Measurements from ENCODE around the gene SIRPB1. TPM values are rescaled to one million over a fixed set of nuclear protein-coding genes. Genes with fewer than 3 reads are reported as not detected.

Gene SIRPB1
- total and polyA plus RNA-seq, 10 of the 15 experiments (the other 5 are each of a cell fraction or from before 2014, with no cell fraction given) = 3.4 to 33.8 (median 14.1) TPM

DNA sequence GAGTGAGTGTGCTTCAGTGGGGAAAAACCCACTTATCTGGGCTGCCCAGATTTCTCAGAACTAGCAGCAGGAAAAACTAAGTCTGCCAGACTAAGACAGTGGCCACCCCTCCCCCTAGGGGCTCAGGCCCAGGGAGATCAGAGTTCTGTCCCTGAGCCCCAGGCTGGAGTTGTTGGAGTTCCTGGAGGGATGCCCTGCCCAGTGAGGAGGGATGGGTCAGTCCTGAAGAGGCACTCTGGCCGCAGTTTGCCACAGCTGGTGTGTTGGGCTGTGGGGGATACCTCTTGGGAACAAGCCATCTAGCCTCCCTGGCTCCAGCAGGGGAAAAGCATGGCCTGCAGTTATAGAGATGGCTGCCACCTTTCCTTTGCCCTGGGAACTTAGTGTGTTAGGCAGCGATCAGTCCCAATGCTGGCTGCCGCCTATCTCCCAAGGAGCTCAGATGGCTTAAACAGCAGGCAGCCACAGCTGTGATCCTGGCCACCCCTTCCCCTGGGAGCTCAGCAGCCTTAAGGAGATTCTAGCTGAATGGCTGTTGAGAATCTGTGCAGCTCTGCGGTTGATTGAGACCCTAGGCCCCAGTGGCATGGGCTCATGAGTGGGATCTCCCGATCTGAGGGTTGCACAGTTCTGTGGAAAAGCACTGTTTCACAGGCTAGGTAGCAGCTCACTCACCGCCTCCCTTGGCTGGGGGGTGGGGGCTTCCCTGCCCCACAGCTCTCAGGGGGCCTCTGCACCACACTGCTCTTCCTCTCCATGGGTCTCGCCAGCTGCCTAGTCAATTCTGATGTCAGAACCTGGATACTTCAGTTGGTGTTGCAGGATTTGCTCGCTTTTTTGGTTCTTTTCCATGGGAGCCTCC is 24.5 kb upstream of the SIRPB1 start:
- Histone ChIP-seq H3K4me3 (no peak overlapping the region), H3K9ac (ENCODE audit: control insufficient read depth, insufficient read depth, low read length) (no peak overlapping the region), H3K36me3 (ENCODE audit: control insufficient read depth in 2 of 2, insufficient read depth in 2 of 2, low read length in 1 of 2) (no peaks in the 10 kb centered on the region), H4K20me1 (ENCODE audit: control insufficient read depth, insufficient read depth) (no peaks in the 10 kb centered on the region), H3K79me2 (ENCODE audit: control insufficient read depth, insufficient read depth, low read length) (no peaks in the 10 kb centered on the region), H3K9me3 (replicated peaks; ENCODE audit: control insufficient read depth, insufficient read depth, low read length) (no peaks in the 10 kb centered on the region; the same call in 2 of the 3 replicates), H3K4me1 (ENCODE audit: control insufficient read depth, insufficient read depth, low read length) (no peaks in the 10 kb centered on the region), H2AFZ (ENCODE audit: control insufficient read depth, low read depth, low read length) (no peak overlapping the region), H3K4me2 (ENCODE audit: control insufficient read depth, insufficient read depth) (no peak overlapping the region), H3K27ac (ENCODE audit: control insufficient read depth, insufficient read depth) (no peak overlapping the region), H3K27me3 (replicated peaks in 1 of 2; ENCODE audit: control insufficient read depth in 2 of 2, insufficient read depth in 2 of 2, low read length in 1 of 2) (no peaks in the 10 kb centered on the region; a peak in 1 of 4 replicates)
- TF ChIP-seq FOS (IDR thresholded peaks at IDR 0.05; ENCODE audit: borderline replicate concordance, extremely low read depth, insufficient read length) (no peak), RAD21 (IDR thresholded peaks at IDR 0.05; ENCODE audit: insufficient read depth, low read depth, low read length) (no peak), CREB1 (IDR thresholded peaks at IDR 0.05; ENCODE audit: low read depth) (no peak), NFXL1 (IDR thresholded peaks at IDR 0.05; ENCODE audit: borderline replicate concordance) (no peak), ZNF384 (IDR thresholded peaks at IDR 0.05; ENCODE audit: borderline replicate concordance, low read depth, low read length) (no peak), IRF5 (IDR thresholded peaks at IDR 0.05; ENCODE audit: borderline replicate concordance) (no peak), BCLAF1 (IDR thresholded peaks at IDR 0.05) (no peak), LARP7 (IDR thresholded peaks at IDR 0.05) (no peak), ZNF217 (IDR thresholded peaks at IDR 0.05) (no peak), ZBED1 (IDR thresholded peaks at IDR 0.05; ENCODE audit: borderline replicate concordance) (no peak), RAD51 (IDR thresholded peaks at IDR 0.05) (no peak), SIN3A (IDR thresholded peaks at IDR 0.05; ENCODE audit: low read depth, low read length) (no peak), HCFC1 (IDR thresholded peaks at IDR 0.05; ENCODE audit: low read length) (no peak), TARDBP (IDR thresholded peaks at IDR 0.05; ENCODE audit: borderline replicate concordance) (no peak), MTA3 (IDR thresholded peaks at IDR 0.05; ENCODE audit: borderline replicate concordance, low read length) (no peak), HDGF (IDR thresholded peaks at IDR 0.05) (no peak)
- TF ChIP-seq, protein P1, sequence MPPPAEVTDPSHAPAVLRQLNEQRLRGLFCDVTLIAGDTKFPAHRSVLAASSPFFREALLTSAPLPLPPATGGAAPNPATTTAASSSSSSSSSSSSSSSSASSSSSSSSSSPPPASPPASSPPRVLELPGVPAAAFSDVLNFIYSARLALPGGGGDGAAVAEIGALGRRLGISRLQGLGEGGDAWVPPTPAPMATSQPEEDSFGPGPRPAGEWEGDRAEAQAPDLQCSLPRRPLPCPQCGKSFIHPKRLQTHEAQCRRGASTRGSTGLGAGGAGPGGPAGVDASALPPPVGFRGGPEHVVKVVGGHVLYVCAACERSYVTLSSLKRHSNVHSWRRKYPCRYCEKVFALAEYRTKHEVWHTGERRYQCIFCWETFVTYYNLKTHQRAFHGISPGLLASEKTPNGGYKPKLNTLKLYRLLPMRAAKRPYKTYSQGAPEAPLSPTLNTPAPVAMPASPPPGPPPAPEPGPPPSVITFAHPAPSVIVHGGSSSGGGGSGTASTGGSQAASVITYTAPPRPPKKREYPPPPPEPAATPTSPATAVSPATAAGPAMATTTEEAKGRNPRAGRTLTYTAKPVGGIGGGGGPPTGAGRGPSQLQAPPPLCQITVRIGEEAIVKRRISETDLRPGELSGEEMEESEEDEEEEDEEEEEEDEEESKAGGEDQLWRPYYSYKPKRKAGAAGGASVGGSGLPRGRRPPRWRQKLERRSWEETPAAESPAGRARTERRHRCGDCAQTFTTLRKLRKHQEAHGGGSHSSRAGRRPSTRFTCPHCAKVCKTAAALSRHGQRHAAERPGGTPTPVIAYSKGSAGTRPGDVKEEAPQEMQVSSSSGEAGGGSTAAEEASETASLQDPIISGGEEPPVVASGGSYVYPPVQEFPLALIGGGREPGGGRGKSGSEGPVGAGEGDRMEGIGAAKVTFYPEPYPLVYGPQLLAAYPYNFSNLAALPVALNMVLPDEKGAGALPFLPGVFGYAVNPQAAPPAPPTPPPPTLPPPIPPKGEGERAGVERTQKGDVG (CRISPR knock-in tag; IDR thresholded peaks at IDR 0.05) = no peak
- no peak for ATAC-seq
- no TSS peak for BruUV-seq (replicated peaks)
- ChIA-PET POLR2A (no interaction called here), SMC1A (ENCODE audit: uncharacterized antibody, unreplicated experiment) (interaction anchor here (0.9 kb wide), 1 partner anchor 268 kb away, joined by 3 read pairs; no protein-coding TSS in a partner anchor), CTCF (no interaction called here), RAD21 (ENCODE audit: unreplicated experiment) (no interaction called here)
- WGBS (ENCODE audit: insufficient coverage, insufficient replicate concordance, low lambda C conversion rate, missing lambda C conversion rate) = 44% methylated on average over 7 of the region's 8 CpGs
- no peak for FAIRE-seq
- in situ Hi-C loops (cut with MboI) = no loop called here
- DNase-seq (ENCODE audit: low read depth, low spot score) = no peak
- intact Hi-C loops (cut with micrococcal nuclease; ENCODE audit: unreplicated experiment) = no loop called here
